ENCODE results near the gene CENPM. TPM values are rescaled to one million over a fixed set of nuclear protein-coding genes. Genes with fewer than 3 reads are reported as not detected.

CENPM gene
- total and polyA plus RNA-seq, 7 donors: 0.52 to 2.3 (median 1.1) TPM; not detected in 1

GRCh38 chr22:41979423-41980250 lies 32.7 kb upstream of the CENPM start:
- intact Hi-C loops (cut with DNase I): loop anchor here (5.0 to 10.0 kb wide), 2 partner anchors 153 to 455 kb away; partner anchors contain the start of genes CYP2D6 (in 1 of the 2) and NFAM1 (in 1 of the 2)

GRCh38 chr22:41978732-41979131 lies 31.8 kb upstream of the CENPM start:
- no peak for TF ChIP-seq CTCF (IDR thresholded peaks at IDR 0.05)
- no peak overlapping the region for H3K27ac ChIP-seq
- intact Hi-C loops (cut with DNase I): loop anchor here (5.0 to 10.0 kb wide), 2 partner anchors 154 to 456 kb away; partner anchors contain the start of genes CYP2D6 (in 1 of the 2) and NFAM1 (in 1 of the 2)
- 100% methylated on average over 1 of the region's 1 CpG for WGBS, 3 donors
- H3K27me3 ChIP-seq (ENCODE audit: insufficient read depth in 3 of 3, low read length in 2 of 3): peaks cover 0 to 38% (median 0%) of the 10 kb centered on the region in 3 donors
- no peak for ATAC-seq
- H3K9me3 ChIP-seq: no peaks in the 10 kb centered on the region
- no peak for DNase-seq
- H3K36me3 ChIP-seq (ENCODE audit: insufficient read depth in 1 of 2, low read depth in 1 of 2): no peaks in the 10 kb centered on the region
- H3K4me1 ChIP-seq: no peaks in the 10 kb centered on the region
- no peak overlapping the region for H3K4me3 ChIP-seq

More at GRCh38 chr22:41979423-41980250, 32.7 kb upstream of the CENPM start:
- Histone ChIP-seq H3K36me3 (ENCODE audit: insufficient read depth in 1 of 2, low read depth in 1 of 2) (no peaks in the 10 kb centered on the region), H3K4me1 (no peaks in the 10 kb centered on the region), H3K4me3 (no peak overlapping the region), H3K27ac (no peak overlapping the region), H3K9me3 (no peaks in the 10 kb centered on the region), H3K27me3 (ENCODE audit: insufficient read depth in 3 of 3, low read length in 2 of 3) (peaks cover 0 to 29% (median 0%) of the 10 kb centered on the region in 3 donors)
- no peak for TF ChIP-seq CTCF (IDR thresholded peaks at IDR 0.05)
- no peak for ATAC-seq
- WGBS, 3 donors: 57 to 69% (median 60%) methylated on average over 8 to 9 of the region's 9 CpGs
- no peak for DNase-seq

- H3K4me3 ChIP-seq: peak overlapping the region; percentile 58
These were observed 30.1 kb upstream of the CENPM start for GRCh38 chr22:41976961-41977566.

More at GRCh38 chr22:41976961-41977566, 30.1 kb upstream of the CENPM start:
- no peak for ATAC-seq
- no peak overlapping the region for H3K27ac ChIP-seq
- no peaks in the 10 kb centered on the region for H3K36me3 ChIP-seq (ENCODE audit: insufficient read depth in 1 of 2, low read depth in 1 of 2)
- TF ChIP-seq CTCF (IDR thresholded peaks at IDR 0.05): no peak
- WGBS, 3 donors: 2 to 3% (median 3%) methylated on average over 38 to 46 of the region's 46 CpGs
- no peak for DNase-seq
- no peaks in the 10 kb centered on the region for H3K9me3 ChIP-seq
- intact Hi-C loops (cut with DNase I): loop anchor here (5.0 to 10.0 kb wide), 2 partner anchors 155 to 458 kb away; partner anchors contain the start of genes CYP2D6 (in 1 of the 2) and NFAM1 (in 1 of the 2)
- H3K27me3 ChIP-seq (ENCODE audit: insufficient read depth in 3 of 3, low read length in 2 of 3): peaks cover 0 to 49% (median 2%) of the 10 kb centered on the region in 3 donors
- no peaks in the 10 kb centered on the region for H3K4me1 ChIP-seq

Measured in psoas muscle (tissue), 8 donors.